OCI-M1 (cell line): ENCODE measurements around the gene BPHL.
"Not testable (repeated sequence)": the region's sequence is repeated elsewhere in the genome, so short reads cannot be mapped to it uniquely, and the experiment has no call there.

Experiments used
- DNase-seq: peaks from one replicate; lab custom pipeline; 2025; lab: John Stamatoyannopoulos, UW

The BPHL gene

DNA sequence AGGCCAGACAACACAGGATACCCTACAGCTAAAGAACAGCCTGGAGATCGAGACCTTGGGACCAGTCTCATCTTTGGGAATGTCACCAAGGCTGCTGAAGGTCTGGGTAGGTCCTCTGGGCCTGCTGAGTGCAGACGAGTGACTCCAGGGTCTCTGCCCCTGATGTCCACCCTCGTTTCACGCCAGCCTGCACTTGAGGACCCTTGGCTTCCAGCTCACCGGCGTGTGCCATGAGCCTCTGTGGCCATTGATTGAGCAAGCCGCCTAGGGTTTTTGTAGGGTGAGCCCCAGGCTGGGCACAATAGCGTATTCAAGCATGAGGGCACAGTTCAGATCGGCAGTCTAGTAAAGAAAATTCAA lies 4.3 kb downstream of the BPHL start:
- DNase-seq: no peak

DNA sequence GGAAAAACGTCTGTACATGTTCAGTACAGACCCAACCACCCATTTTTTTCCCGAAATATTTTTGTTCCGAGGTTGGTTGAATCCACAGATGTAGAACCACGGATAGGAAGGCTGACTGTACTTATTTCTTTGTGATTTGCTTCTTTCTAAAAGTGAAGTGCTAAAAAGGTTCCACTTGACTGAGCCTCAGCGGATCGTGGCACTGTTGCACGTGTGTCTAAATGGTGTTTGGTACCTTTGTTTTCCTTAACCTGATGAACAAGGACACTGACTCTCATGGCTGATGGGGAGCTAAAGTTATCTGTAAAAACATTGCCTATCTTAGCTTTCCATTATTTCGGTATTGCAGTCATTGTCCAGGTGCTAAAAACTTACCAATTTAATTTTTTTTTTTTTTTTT lies 6.2 kb downstream of the BPHL start:
- no peak for DNase-seq

DNA sequence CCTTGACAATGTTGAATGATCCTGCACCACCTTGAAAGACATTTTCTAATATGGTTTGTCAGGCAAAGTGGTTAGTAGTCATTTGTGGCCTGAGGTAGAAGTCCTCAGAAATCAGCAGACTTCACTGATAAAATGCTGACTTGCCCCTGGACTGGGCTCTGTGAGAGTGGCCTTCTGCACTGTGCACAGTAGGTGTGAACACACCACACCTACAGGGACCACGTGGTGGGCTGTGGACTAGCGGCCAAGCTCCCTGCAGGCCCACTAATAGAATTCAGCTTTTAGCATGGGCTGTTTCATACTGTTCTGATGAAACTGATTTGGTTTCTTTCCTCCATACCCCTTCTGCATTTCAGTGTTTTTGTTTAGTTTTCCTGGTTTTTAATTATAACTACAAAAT lies 7.3 kb downstream of the BPHL start:
- DNase-seq: no peak

DNA sequence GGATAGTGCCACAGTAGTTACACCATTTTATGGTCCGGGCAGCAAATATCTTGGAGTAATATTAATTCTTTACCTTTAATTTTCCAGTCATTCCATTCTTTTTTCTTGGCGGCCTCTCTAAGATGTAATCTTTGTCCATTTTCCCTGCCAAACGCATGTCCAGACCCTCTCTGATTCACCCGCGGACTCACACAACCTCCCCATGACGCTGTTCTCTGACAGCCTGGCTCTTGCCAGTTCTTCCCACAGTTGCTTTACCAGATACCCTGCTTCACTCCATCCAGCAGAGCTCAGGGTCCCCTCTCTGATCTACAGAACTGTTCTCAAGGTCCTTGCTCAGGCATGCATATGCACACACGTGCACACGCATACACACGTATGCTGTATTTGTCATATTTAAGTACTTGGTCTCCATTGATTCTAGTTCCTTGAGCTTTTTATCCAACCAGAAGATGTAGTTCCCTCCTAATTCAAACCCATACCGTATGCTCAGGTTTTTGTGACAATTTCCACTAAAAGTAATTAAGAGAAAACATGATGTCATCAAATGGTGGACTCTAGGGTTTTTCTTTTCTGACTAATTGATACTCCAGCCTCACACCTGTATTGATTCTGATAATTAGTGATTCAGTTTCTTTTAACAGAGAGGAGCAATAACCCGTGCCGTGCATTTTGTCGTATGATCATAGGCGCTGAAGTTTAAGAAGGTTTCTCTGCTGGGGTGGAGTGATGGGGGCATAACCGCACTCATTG lies 10.0 kb downstream of the BPHL start:
- DNase-seq: no peak

DNA sequence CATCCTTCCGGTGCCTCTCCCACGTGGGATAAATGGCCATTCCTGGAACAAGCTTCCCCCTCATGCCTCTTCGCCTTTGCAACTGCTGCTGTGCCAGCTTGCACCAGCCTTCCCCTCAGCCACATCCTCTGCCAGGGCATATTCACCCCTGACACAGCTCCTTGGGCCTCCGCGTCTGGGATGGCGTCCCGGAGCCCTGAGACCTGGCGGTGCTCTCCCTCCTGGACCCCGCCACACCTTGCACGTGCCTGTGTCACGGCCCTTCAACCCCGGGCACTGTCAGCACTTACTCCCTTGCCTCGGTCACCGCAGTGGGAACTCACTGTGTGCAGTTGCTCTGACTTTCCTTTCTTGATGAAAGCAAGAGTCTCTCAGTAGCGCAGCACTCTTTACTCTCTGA lies 13.2 kb downstream of the BPHL start:
- no peak for DNase-seq

DNA sequence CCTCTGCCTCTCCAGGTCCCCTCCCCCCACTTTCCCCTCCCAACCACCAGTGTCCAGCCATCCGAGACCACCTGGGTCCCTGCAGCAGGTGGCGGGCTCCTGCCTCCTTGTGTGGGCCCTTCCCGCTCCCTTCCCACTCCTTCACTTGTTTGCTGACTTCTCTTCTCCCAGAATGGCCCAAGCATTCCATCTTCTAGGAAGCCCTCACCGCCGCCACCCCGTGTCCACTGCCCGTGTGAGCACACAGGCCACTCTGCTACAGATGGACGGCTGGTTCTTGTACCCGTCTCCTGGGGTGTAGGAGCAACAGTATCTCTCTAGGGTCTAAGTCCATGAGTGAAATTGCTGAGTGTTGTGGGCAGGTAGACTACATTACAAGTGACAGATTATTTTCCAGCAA lies 15.0 kb downstream of the BPHL start:
- no peak for DNase-seq

DNA sequence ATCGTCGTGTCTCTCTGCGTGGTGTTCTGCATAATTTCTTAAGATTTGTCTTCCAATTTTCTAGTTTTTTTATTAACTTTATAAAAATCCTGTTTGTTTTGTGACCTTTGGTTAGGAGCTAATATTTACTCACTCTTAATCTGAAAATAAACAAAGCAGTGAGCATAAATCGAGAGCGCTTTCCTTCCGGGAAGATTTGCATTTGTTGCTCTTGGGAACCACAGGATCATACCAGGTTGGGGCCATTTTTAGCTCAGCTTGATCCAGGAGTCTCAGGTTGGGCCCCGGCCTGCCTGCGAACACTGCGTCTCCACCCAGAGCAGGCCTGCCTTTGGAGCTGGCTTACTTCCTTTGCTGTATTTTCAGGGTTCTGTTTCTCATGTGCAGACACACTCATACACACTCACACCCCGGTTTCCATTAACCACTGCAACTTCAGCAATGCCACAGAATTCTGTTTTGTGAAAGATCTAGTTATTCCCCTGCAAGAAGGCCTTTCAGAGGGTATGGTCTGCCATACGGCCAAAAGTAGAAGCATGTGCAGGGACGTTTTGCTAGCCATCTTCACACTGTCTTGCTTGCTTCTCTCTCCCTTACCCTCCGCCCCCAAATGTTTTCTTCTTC lies 17.3 kb downstream of the BPHL start:
- no peak for DNase-seq

DNA sequence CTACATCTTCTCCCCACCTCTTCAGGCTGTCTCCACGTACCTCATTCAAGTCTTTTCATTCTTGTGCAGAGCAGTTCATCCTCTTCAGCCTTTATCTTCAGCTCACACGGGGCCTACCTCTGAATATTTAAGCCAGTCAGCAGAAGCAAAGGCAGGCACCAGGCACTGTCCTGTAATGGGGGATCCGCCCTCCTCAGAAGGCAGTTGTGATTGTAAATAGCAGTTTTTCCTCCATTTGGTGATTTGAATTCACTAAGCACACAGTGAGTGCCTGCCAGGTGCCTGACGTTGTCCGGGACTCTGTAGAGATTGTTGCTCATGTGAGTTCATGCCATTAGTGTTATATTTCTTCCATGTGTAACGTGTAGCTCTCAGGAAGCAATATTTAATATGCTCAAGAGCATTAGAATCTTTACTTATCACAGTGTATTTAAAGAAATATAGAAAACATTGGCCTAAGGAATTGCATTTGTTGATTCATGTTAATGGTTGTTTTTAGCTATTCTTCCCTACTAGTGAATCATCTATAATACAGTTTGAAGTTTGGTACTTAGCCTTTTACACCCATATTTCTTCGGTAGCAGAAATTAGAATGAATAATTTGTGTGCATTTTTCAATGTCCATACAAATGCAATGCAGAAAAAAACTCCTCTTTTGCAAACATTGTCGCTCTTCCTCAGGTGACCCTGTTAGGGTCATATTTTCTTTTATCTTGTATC lies 17.9 kb downstream of the BPHL start:
- no peak for DNase-seq

DNA sequence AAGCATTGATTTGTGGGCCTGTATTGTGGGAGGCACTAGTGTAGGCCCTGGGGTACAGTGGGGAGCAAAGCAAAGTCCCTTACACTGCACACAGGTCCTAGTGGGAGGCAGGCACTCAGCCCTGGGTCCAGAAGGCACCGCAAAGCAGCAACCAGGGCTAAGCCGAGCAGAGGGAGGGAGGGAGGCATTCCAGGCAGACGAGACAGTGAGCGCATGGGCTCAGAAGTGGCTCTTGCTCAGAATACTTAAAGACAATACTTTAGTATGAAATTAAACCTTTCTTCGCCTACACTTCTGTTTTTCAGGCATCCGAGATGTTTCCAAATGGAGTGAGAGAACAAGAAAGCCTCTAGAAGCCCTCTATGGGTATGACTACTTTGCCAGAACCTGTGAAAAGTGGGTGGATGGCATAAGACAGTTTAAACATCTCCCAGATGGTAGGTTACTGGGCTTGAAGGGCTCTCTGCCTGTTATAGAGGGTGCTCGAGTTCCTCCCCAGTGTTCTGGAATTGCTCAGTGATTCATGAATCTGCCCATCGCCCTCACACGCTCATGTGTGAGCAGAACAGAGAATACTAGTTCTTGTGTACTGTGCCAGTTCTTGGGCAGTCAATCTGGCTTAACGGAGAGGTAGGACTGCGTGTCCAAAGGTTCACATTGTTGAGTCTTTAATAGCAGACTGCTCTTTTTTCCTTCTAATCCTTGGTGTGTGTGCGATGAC lies 18.7 kb downstream of the BPHL start:
- DNase-seq: no peak

DNA sequence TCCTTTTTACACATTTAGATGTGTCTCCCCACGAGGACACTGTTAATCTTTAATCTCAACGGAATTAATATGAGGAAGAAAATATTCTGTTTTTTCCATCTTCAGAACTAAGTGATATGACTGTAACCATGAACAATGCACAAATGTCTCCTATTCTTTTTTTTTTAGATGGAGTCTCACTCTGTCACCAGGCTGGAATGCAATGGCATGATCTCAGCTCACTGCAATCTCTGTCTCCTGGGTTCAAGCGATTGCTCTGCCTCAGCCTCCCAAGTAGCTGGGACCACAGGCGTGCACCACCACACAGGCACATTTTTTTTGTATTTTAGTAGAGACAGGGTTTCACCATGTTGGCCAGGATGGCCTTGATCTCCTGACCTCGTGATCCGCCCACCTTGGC lies 19.4 kb downstream of the BPHL start:
- DNase-seq: not testable (repeated sequence)

DNA sequence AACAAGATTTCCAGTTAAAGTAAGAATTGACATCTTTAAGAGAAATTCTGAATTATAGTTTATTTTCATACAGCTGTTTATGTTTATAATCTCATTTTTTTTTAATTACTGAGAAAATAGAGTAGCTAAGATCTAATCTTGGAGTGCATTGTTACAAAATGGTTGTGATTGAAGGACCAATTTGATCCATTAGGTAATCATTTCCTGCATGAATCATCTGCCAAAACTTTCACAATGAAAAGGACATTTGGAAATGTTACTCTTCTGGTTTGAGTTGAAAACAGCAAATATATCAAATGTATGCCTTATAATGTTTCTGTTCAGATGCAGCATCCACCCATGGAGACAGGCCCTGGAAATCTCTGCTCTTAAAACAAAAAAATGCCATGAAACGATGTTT lies 19.8 kb downstream of the BPHL start:
- DNase-seq: no peak

DNA sequence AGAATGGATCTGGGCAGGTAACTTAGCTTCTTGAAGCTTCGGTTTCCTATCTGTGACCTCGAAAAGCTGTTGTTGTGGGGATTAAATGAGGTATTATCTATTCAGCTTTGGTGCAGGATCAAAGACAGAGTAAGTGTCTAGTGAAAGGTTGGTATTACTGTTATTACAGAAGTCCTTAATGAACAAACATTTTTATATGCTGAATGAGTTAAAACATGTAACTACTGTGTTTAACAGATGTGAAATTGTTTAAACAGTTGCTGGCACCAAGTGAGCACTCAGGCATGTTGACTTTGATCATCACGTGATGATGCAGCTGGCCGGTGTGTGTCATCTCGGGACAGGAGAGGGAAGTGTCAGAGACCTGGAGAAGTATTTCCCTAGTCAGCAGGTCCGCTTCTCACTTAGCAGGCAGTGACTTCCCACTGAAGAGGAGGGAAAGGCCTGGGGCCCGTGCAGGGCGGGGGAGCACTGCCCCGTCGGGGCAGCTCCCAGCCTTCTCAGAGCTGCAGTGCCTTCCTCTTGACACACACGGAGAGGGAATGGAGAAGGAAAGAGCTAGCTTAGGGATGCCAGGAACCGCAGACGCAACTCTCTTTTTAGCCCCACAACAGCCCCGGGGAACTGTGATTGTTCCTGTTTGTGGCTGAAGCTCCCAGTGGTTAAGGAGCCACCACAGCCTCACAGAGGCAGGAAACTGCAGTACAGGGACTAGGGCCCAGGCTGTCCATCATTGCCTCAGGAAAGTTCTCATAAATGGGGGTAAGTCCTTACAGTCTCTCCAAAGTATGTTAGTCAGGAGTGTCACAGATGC lies 20.8 kb downstream of the BPHL start:
- DNase-seq: no peak

DNA sequence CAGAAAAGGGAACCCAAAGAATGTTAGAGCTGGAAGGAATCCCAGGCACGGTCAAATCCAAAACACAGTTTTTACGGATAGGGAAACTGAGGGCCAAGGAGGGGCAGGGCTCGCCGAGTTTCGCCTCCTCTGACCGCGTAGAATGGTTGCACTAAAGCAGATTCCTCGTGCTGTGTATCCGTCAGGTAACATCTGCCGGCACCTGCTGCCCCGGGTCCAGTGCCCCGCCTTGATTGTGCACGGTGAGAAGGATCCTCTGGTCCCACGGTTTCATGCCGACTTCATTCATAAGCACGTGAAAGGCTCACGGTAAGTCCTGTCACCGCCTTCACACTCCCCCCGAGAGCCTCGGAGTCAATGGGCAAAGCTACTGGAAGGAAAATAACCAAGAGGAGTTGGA lies 21.7 kb downstream of the BPHL start:
- no peak for DNase-seq

DNA sequence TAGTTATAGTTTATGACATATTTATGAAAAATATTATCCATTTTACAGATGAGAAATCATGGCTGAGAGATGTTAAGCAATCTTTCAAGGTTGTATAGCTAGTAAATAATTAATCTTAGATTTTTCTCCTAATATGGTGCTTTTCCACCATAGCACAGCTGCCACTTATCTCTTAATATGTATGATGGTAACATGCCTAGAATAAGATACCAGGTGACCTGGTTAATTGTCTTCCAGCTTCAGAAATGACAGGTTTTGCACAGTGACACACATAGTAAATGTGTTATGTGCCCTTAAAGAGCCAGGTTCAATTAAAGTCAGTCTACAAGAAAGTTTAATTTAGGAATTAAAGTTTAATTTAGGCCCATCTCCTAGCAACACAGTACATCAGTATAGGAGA lies 24.0 kb downstream of the BPHL start:
- no peak for DNase-seq

DNA sequence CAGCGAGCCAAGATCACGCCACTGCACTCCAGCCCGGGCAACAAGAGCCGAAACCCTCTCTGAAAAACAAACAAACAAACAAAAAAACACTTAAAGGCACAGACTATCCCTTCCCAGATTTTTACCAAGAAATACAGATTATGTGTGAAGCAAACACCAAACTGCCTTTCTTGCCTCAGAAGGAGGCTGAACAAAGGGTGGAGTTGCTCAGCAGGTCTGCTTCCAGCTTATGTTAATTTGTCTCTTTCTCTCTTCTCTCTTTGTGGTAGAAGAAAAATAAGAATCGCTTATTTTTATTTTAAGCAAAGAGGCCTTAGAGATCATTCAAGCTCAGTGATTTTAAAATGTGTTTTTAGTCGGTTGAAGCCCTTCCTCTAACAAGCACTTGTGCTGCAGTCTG lies 24.6 kb downstream of the BPHL start:
- no peak for DNase-seq

DNA sequence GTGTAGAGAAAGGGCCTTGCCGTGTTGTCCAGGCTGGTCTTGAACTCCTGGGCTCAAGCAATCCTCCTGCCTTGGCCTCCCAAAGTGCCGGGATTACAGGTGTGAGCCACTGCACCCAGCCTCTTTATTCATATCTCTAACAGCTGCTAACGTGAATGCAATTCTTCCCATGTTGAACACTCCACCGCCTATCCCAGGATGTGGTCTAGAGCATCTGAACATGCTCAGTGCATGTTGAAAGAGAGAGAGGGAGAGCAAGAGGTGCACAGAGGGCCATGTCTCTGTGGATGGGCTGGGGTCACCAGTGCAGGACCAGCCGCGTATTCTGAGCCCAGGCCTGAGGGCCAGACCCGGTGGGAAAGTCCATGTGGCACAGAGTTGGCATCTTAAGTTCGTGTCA lies 26.1 kb downstream of the BPHL start:
- DNase-seq: no peak

DNA sequence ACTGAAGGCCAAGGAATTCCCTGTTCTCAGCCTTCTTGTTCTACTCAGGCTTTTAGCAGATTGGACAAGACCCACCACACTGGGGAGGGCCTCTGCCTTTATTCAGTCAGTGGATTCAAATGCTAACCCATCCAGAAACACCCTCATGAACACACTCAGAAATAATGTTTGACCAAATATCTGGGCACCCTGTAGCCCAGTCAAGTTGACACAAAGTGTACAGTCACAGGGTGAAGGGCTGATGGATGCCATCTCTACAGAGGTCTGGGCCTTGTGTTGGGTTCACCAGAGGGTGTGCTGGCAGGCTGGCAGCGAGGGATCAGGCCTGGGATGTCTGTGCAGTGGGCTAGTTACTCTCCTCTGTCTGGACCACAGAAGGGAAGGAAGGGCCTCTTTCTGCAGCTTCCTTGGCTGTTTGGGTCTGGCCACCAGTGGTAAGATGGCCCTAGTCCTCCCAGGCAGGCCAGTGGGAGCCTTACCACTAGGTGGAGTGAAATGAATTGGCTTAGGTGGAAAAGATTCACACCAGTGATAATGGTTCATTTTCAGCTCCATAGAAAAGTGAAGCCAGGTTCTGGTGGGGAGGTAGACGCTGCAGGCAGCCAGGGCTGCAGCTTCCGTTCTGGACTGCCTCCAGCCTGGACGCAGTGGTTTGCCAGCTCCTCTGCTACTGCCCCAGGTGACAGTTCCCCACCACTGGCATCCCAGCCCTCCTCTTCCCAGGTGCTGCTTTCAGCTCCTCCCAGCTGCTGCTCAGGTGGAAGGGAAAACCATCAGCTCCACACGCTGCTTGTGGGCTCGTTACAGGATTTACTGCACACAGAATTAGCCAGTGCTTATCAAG lies 29.6 kb downstream of the BPHL start:
- no peak for DNase-seq

DNA sequence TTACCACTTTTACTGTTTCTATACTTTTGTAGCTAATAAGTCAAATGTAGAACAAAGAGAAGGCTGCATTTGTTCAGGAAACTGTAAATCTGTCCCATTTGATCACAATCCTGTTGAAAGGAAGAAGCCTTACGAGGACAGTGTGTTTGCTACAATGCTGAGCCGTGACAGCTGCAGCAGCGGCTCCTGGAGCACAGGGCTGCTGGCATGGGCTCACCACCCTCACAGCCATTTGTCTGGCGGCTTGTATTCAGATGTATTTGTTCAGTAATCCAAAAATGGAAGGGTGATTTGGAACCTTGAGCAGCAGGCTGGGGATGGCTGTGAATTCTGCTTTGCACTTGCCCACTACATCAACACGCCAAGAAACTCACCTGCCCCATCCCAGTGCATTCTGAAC lies 33.2 kb downstream of the BPHL start:
- DNase-seq: no peak

DNA sequence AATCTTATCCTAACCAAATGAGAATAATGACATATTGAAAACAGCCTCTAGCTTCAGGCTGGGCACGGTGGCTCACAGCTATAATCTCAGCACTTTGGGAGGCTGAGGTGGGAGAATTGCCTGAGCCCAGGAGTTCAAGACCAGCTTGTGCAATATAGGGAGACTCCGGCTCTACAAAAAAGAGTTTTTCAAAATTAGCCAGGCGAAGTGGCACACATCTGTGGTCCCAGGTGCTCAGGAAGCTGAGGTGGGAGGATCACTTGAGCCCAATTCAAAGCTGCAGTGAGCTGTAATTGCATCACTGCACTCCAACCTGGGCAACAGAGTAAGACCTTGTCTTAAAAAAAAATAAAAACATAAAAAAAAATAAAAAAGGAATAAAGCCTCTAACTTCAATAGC lies 34.2 kb downstream of the BPHL start:
- DNase-seq: no peak

DNA sequence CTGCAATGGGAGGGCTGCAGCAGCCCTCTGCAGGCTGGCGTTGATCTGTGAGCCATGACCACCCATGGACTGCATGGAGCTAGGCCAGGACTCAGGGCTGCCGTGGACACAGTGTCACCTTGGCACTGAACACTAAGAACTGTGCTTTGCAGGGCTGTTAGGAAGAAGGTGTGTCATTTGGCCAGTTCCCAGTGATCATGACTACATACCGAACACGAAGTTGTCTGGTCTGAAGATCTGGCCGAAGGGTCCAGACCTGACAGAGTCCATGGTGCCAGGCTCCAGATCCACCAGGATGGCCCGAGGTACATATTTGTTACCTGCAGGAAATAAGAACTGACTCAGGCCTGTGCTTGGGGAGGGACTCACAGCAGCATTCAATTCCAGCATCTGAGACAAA lies 36.9 kb downstream of the BPHL start:
- not testable (repeated sequence) for DNase-seq
